ENCODE data around the gene MAPK11. TPM values are rescaled to one million over a fixed set of nuclear protein-coding genes. Genes with fewer than 3 reads are reported as not detected.

MAPK11 gene
- total and polyA plus RNA-seq, 10 of the 15 experiments (the other 5 are each of a cell fraction or from before 2014, with no cell fraction given): 0.05 to 12.8 (median 3.7) TPM

DNA sequence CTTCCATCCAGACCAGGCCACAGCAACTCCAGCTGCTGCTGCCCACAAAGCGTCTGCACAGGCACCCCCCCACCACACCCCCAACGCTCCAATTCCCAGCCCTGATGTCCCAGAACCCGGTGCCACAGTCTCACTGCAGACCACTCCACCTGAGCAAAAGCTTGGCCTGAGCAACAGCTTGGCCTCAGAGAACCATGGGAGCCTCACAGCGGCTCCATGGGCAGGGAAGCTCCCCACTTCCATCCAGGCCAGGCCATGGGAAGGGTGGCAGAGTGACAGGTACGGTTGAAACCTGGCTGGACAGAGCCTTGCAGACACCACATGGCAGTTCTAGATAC is 24.1 kb upstream of the MAPK11 start (continued):
- TF ChIP-seq, protein P1, sequence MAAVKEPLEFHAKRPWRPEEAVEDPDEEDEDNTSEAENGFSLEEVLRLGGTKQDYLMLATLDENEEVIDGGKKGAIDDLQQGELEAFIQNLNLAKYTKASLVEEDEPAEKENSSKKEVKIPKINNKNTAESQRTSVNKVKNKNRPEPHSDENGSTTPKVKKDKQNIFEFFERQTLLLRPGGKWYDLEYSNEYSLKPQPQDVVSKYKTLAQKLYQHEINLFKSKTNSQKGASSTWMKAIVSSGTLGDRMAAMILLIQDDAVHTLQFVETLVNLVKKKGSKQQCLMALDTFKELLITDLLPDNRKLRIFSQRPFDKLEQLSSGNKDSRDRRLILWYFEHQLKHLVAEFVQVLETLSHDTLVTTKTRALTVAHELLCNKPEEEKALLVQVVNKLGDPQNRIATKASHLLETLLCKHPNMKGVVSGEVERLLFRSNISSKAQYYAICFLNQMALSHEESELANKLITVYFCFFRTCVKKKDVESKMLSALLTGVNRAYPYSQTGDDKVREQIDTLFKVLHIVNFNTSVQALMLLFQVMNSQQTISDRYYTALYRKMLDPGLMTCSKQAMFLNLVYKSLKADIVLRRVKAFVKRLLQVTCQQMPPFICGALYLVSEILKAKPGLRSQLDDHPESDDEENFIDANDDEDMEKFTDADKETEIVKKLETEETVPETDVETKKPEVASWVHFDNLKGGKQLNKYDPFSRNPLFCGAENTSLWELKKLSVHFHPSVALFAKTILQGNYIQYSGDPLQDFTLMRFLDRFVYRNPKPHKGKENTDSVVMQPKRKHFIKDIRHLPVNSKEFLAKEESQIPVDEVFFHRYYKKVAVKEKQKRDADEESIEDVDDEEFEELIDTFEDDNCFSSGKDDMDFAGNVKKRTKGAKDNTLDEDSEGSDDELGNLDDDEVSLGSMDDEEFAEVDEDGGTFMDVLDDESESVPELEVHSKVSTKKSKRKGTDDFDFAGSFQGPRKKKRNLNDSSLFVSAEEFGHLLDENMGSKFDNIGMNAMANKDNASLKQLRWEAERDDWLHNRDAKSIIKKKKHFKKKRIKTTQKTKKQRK (IDR thresholded peaks at IDR 0.05; ENCODE audit: low read depth, low read length): no peak
- TF ChIP-seq CBX5 (IDR thresholded peaks at IDR 0.05; ENCODE audit: low read depth): no peak
- no peak for TF ChIP-seq POLR2A (IDR thresholded peaks at IDR 0.05; ENCODE audit: low read depth, low read length)
- TF ChIP-seq RAD21 (IDR thresholded peaks at IDR 0.05; ENCODE audit: insufficient read depth, low read depth, low read length): no peak
- TF ChIP-seq, protein P2, sequence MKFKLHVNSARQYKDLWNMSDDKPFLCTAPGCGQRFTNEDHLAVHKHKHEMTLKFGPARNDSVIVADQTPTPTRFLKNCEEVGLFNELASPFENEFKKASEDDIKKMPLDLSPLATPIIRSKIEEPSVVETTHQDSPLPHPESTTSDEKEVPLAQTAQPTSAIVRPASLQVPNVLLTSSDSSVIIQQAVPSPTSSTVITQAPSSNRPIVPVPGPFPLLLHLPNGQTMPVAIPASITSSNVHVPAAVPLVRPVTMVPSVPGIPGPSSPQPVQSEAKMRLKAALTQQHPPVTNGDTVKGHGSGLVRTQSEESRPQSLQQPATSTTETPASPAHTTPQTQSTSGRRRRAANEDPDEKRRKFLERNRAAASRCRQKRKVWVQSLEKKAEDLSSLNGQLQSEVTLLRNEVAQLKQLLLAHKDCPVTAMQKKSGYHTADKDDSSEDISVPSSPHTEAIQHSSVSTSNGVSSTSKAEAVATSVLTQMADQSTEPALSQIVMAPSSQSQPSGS (IDR thresholded peaks at IDR 0.05; ENCODE audit: low read length): no peak
- no peak for TF ChIP-seq SUPT20H (IDR thresholded peaks at IDR 0.05; ENCODE audit: borderline replicate concordance, control insufficient read depth, low read depth, low read length)
- TF ChIP-seq RCOR1 (conservative IDR thresholded peaks at IDR 0.05; ENCODE audit: low read depth, low read length): no peak
- no peak for TF ChIP-seq IRF4 (IDR thresholded peaks at IDR 0.05; ENCODE audit: low read depth, low read length)

All from GM12878 (cell line).